Choroid plexus epithelial cell (primary cell): ENCODE results near the gene CAMP.
"Not testable (repeated sequence)": the region's sequence is repeated elsewhere in the genome, so short reads cannot be mapped to it uniquely, and the experiment has no call there.

ENCODE experiments used
- DNase-seq: peaks from one replicate; pipeline ENCODE4 v3.0.0-alpha.2; 2010; ENCODE audit warnings: low read depth
- H3K4me3 ChIP-seq: 2 replicates; pipeline ENCODE4 v1.5.1; 2011; ENCODE audit warnings: low read depth, mild to moderate bottlenecking, control low read depth, low read length, moderate library complexity
- CTCF ChIP-seq: conservative IDR thresholded peaks from 2 replicates; pipeline ENCODE4 v1.5.1; 2011; ENCODE audit warnings: low read depth, mild to moderate bottlenecking, control low read depth, inconsistent platforms, low read length, moderate library complexity

CAMP gene

GRCh38 chr3:48194446-48195071 is 28.7 kb upstream of the CAMP start:
- no peak overlapping the region for H3K4me3 ChIP-seq
- peak; percentile 91 for TF ChIP-seq CTCF
- DNase-seq, result peak; percentile 66

- H3K4me3 ChIP-seq, result no peak overlapping the region
- peak; percentile 22 for DNase-seq
- TF ChIP-seq CTCF, result no peak
Observed at GRCh38 chr3:48196611-48197010, 26.7 kb upstream of the CAMP start.

- TF ChIP-seq CTCF, result no peak
- DNase-seq, result no peak
- H3K4me3 ChIP-seq, result no peak overlapping the region
Observed at GRCh38 chr3:48199117-48199516, 24.2 kb upstream of the CAMP start.

GRCh38 chr3:48202632-48203031 is 20.7 kb upstream of the CAMP start:
- no peak for DNase-seq
- TF ChIP-seq CTCF, result no peak
- no peak overlapping the region for H3K4me3 ChIP-seq

- no peak for TF ChIP-seq CTCF
- H3K4me3 ChIP-seq, result no peak overlapping the region
- no peak for DNase-seq
Observed at GRCh38 chr3:48208076-48208475, 15.2 kb upstream of the CAMP start.

- H3K4me3 ChIP-seq, result no peak overlapping the region
- no peak for TF ChIP-seq CTCF
- DNase-seq, result no peak
Observed at GRCh38 chr3:48209445-48209844, 13.8 kb upstream of the CAMP start.

- not testable (repeated sequence) for DNase-seq, H3K4me3 ChIP-seq
Observed at GRCh38 chr3:48210534-48210933, 12.8 kb upstream of the CAMP start.

GRCh38 chr3:48211776-48212175 is 11.5 kb upstream of the CAMP start:
- DNase-seq, H3K4me3 ChIP-seq: not testable (repeated sequence)
